ENCODE results near the gene PLN. TPM values are rescaled to one million over a fixed set of nuclear protein-coding genes. Genes with fewer than 3 reads are reported as not detected.

PLN gene
- total RNA-seq, 1 experiment from 2014 or later = not detected

DNA sequence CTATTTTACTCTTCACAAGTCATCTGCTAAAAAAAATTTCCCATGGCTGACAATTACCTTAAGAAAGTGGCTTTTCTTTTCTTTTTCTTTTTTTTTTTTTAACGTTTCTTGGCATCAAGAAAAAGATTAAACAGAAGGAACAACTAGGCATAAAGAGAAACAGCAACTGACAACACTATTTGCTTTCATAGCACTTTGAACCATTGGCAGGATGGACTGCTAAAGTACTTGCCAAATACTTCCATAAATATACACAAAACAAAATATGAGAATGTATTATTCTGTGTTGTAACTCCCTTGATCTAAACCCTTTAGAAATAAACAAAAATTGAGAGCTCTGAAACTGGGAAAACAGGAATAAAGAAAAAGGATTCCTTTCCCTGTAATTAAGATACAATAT is 20.0 kb upstream of the PLN start:
- no peak for DNase-seq
- Histone ChIP-seq H3K9me2 (replicated peaks; ENCODE audit: insufficient read depth, low read length) (no peaks in the 10 kb centered on the region), H3K4me3 (ENCODE audit: low read length) (no peak overlapping the region)

DNA sequence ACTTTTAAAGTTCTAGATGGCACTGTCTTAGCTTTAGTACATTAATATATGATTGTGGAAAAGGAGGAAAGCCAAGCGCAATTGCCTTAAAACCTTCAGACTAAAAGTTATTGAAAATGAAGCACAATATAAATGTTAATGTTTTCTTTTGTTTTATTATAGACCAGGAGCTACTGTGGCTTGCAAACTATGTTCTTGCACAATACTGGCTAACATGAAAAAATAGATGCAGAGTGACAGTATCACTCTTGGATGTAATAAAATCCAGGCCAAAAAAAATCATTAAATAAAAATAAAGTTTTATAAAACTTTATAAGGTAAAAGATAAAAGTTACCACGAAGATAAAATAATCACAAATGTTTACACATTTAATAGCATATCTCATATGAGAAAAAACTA is 18.3 kb upstream of the PLN start:
- H3K4me1 ChIP-seq (ENCODE audit: low read length) = no peaks in the 10 kb centered on the region
- H3K36me3 ChIP-seq (ENCODE audit: insufficient read depth, low read length) = no peaks in the 10 kb centered on the region
- no peak overlapping the region for H3K27ac ChIP-seq (ENCODE audit: low read length)
- no peaks in the 10 kb centered on the region for H3K79me2 ChIP-seq (ENCODE audit: low read length)
- no peak overlapping the region for H3K4me3 ChIP-seq (ENCODE audit: low read length)
- DNase-seq = no peak
- no peak overlapping the region for H3K9ac ChIP-seq (ENCODE audit: low read length)
- H3K9me3 ChIP-seq (ENCODE audit: low read length) = no peaks in the 10 kb centered on the region
- no peaks in the 10 kb centered on the region for H3K9me2 ChIP-seq (replicated peaks; ENCODE audit: insufficient read depth, low read length)
- no peak overlapping the region for H2AFZ ChIP-seq (ENCODE audit: low read length)
- H3K27me3 ChIP-seq (ENCODE audit: low read length) = no peaks in the 10 kb centered on the region
- no peak overlapping the region for H3K4me2 ChIP-seq (ENCODE audit: low read depth, low read length, poor library complexity, severe bottlenecking)
- H4K20me1 ChIP-seq (ENCODE audit: insufficient read depth, low read depth, low read length) = 0 out of 2 replicates have a peak, but pooled peaks cover 7% of the 10 kb centered on the region

More for the DNA sequence above, 20.0 kb upstream of the PLN start:
- no peaks in the 10 kb centered on the region for H3K36me3 ChIP-seq (ENCODE audit: insufficient read depth, low read length)
- H3K27ac ChIP-seq (ENCODE audit: low read length) = no peak overlapping the region
- H3K79me2 ChIP-seq (ENCODE audit: low read length) = no peaks in the 10 kb centered on the region
- no peaks in the 10 kb centered on the region for H3K9me3 ChIP-seq (ENCODE audit: low read length)
- no peaks in the 10 kb centered on the region for H3K27me3 ChIP-seq (ENCODE audit: low read length)
- H3K9ac ChIP-seq (ENCODE audit: low read length) = no peak overlapping the region
- H2AFZ ChIP-seq (ENCODE audit: low read length) = no peak overlapping the region
- H3K4me2 ChIP-seq (ENCODE audit: low read depth, low read length, poor library complexity, severe bottlenecking) = no peak overlapping the region
- no peaks in the 10 kb centered on the region for H3K4me1 ChIP-seq (ENCODE audit: low read length)
- H4K20me1 ChIP-seq (ENCODE audit: insufficient read depth, low read depth, low read length) = 0 out of 2 replicates have a peak, but pooled peaks cover 7% of the 10 kb centered on the region

DNA sequence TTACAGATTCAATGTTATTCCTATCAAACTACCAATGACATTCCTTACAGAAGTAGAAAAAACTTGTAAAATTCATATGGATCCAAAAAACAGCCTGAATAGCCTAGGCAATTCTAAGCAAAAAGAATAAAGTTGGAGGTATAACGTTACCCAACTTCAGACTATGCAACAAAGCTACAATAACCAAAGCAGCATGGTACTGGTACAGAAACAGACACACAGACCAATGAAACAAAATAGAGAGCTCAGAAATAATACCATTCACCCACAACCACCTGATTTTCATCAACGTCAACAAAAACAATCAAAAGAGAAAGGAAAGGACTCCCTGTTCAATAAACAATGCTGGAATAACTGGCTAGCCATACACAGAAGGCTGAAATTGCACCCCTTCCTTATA is 17.2 kb upstream of the PLN start:
- Histone ChIP-seq H3K4me2 (ENCODE audit: low read depth, low read length, poor library complexity, severe bottlenecking) (no peak overlapping the region), H3K4me3 (ENCODE audit: low read length) (no peak overlapping the region), H3K9me3 (ENCODE audit: low read length) (no peaks in the 10 kb centered on the region), H3K79me2 (ENCODE audit: low read length) (no peaks in the 10 kb centered on the region), H3K9me2 (replicated peaks; ENCODE audit: insufficient read depth, low read length) (no peaks in the 10 kb centered on the region), H3K4me1 (ENCODE audit: low read length) (no peaks in the 10 kb centered on the region), H4K20me1 (ENCODE audit: insufficient read depth, low read depth, low read length) (0 out of 2 replicates have a peak, but pooled peaks cover 3% of the 10 kb centered on the region), H3K36me3 (ENCODE audit: insufficient read depth, low read length) (no peaks in the 10 kb centered on the region), H3K27ac (ENCODE audit: low read length) (no peak overlapping the region), H3K27me3 (ENCODE audit: low read length) (no peaks in the 10 kb centered on the region), H3K9ac (ENCODE audit: low read length) (no peak overlapping the region), H2AFZ (ENCODE audit: low read length) (no peak overlapping the region)
- DNase-seq = no peak

DNA sequence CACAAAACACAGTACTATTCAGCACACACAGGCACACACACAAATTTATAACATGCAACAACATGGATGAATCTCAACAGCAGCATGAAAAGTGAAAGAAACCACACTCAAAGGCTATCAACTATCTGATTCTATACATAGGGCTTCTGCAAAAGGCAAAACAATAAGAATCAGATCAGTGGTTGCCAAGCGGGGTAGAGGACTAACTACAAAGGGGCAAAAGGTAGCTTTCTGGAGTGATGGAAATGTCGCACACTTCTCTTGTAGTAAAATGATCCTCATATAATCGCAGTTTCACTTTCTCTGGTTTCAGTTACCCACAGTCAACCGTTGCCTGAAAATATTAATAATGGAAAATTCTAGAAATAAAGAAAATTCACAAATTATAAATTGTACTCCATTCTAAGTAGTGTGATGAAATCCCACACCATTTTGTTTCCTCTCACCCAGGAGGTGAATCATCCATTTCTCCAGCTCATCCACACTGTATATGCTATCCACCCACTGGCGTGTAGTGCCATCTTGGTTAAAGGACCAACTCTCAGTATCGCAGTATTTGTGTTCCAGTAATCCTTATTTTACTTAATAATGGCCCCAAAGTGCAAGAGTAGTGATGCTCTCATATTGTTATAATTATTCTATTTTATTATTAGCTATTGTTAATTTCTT is 12.8 kb upstream of the PLN start:
- no peak overlapping the region for H3K4me2 ChIP-seq (ENCODE audit: low read depth, low read length, poor library complexity, severe bottlenecking)
- H3K36me3 ChIP-seq (ENCODE audit: insufficient read depth, low read length) = no peaks in the 10 kb centered on the region
- H3K27me3 ChIP-seq (ENCODE audit: low read length) = no peaks in the 10 kb centered on the region
- no peak overlapping the region for H3K9ac ChIP-seq (ENCODE audit: low read length)
- no peak overlapping the region for H3K4me3 ChIP-seq (ENCODE audit: low read length)
- DNase-seq = no peak
- no peaks in the 10 kb centered on the region for H3K79me2 ChIP-seq (ENCODE audit: low read length)
- no peaks in the 10 kb centered on the region for H3K4me1 ChIP-seq (ENCODE audit: low read length)
- no peak overlapping the region for H3K27ac ChIP-seq (ENCODE audit: low read length)
- no peaks in the 10 kb centered on the region for H4K20me1 ChIP-seq (ENCODE audit: insufficient read depth, low read depth, low read length)
- H3K9me3 ChIP-seq (ENCODE audit: low read length) = no peaks in the 10 kb centered on the region
- no peaks in the 10 kb centered on the region for H3K9me2 ChIP-seq (replicated peaks; ENCODE audit: insufficient read depth, low read length)
- no peak overlapping the region for H2AFZ ChIP-seq (ENCODE audit: low read length)

DNA sequence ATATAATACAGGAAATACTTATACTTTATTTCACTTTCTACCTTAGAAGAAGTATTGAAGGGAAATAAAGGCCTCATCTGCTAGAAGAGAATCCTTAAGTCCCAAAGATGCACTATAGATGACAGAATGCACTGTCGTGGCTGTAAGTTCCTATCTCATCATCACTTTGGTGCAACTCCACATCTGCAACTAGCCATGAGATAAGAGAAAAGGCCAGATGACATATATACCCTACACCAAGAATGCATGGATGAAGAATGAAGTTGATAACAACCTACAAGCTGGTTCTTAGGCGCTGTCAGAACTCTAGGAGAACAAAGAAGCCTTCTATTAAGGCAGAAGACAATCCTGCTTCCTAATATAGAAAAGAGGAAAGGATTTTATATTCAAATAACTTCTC is 11.6 kb upstream of the PLN start:
- H3K4me3 ChIP-seq (ENCODE audit: low read length) = no peak overlapping the region
- no peaks in the 10 kb centered on the region for H3K9me2 ChIP-seq (replicated peaks; ENCODE audit: insufficient read depth, low read length)
- no peaks in the 10 kb centered on the region for H4K20me1 ChIP-seq (ENCODE audit: insufficient read depth, low read depth, low read length)
- H3K4me1 ChIP-seq (ENCODE audit: low read length) = no peaks in the 10 kb centered on the region
- no peaks in the 10 kb centered on the region for H3K79me2 ChIP-seq (ENCODE audit: low read length)
- no peak overlapping the region for H3K4me2 ChIP-seq (ENCODE audit: low read depth, low read length, poor library complexity, severe bottlenecking)
- H3K36me3 ChIP-seq (ENCODE audit: insufficient read depth, low read length) = no peaks in the 10 kb centered on the region
- no peak overlapping the region for H3K27ac ChIP-seq (ENCODE audit: low read length)
- no peak overlapping the region for H2AFZ ChIP-seq (ENCODE audit: low read length)
- no peak for DNase-seq
- H3K9ac ChIP-seq (ENCODE audit: low read length) = no peak overlapping the region
- no peaks in the 10 kb centered on the region for H3K9me3 ChIP-seq (ENCODE audit: low read length)
- no peaks in the 10 kb centered on the region for H3K27me3 ChIP-seq (ENCODE audit: low read length)

DNA sequence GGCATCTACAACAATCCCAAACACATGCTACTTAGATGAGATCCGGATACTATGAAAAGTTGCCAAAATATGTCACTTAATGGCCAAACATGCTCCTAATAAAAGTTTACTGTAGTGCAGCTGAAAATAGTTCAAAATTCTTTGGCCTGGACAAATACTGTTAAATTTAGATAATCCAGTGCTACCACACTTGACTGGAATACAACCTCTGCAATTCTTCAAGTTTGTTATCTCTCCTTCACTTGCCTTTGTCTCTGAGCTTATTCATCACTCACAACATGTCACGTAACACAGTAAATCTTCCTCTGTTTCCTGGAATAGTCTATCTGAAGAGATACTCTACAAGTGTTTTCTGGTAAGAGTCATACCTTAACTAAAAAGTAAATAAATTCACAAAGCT is 10.5 kb upstream of the PLN start:
- no peaks in the 10 kb centered on the region for H3K9me2 ChIP-seq (replicated peaks; ENCODE audit: insufficient read depth, low read length)
- H3K9me3 ChIP-seq (ENCODE audit: low read length) = no peaks in the 10 kb centered on the region
- H4K20me1 ChIP-seq (ENCODE audit: insufficient read depth, low read depth, low read length) = no peaks in the 10 kb centered on the region
- H3K27ac ChIP-seq (ENCODE audit: low read length) = no peak overlapping the region
- H3K27me3 ChIP-seq (ENCODE audit: low read length) = no peaks in the 10 kb centered on the region
- H3K4me1 ChIP-seq (ENCODE audit: low read length) = no peaks in the 10 kb centered on the region
- H3K4me2 ChIP-seq (ENCODE audit: low read depth, low read length, poor library complexity, severe bottlenecking) = no peak overlapping the region
- no peak overlapping the region for H3K4me3 ChIP-seq (ENCODE audit: low read length)
- no peak overlapping the region for H2AFZ ChIP-seq (ENCODE audit: low read length)
- no peak for DNase-seq
- H3K79me2 ChIP-seq (ENCODE audit: low read length) = no peaks in the 10 kb centered on the region
- H3K36me3 ChIP-seq (ENCODE audit: insufficient read depth, low read length) = no peaks in the 10 kb centered on the region
- H3K9ac ChIP-seq (ENCODE audit: low read length) = no peak overlapping the region

DNA sequence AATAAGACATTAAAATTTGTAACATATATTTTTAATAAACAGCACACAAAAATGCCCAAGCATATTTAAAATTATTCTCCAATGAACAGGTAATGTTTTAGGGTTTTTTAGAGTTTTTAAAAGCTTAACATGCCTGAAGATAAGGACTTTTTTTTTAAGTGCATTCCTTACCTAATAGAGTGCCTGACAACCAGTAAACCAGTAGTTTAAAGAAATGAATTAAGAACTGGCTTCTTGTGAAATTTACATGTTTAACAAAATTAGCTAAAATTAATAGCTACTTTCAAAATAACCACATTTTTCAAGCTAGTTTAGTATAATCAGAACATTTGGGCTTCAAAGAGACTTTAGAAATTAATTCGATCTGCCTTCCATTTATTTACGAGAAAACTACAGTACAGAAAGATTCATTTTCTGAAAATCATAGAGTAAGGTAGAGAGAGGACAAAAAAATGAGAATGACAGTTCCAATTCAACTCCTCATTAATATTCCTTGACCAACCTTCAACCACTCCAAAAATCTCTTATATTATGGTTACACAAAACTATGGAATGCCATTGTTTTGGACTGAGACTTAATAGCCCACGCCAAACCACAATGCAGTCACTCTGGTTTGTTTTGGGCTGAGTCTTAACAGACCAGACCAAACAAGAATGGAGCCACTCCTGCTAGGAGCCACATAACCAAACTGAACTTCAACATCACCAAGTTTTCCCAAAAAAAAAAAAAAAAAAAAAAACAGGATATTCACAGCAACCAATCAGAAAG is 5.7 kb upstream of the PLN start:
- Histone ChIP-seq H3K9ac (ENCODE audit: low read length) (no peak overlapping the region), H3K9me3 (ENCODE audit: low read length) (no peaks in the 10 kb centered on the region), H3K27ac (ENCODE audit: low read length) (no peak overlapping the region), H3K27me3 (ENCODE audit: low read length) (no peaks in the 10 kb centered on the region), H3K9me2 (replicated peaks; ENCODE audit: insufficient read depth, low read length) (no peaks in the 10 kb centered on the region), H2AFZ (ENCODE audit: low read length) (no peak overlapping the region), H3K4me3 (ENCODE audit: low read length) (no peak overlapping the region), H3K36me3 (ENCODE audit: insufficient read depth, low read length) (no peaks in the 10 kb centered on the region), H4K20me1 (ENCODE audit: insufficient read depth, low read depth, low read length) (no peaks in the 10 kb centered on the region), H3K4me2 (ENCODE audit: low read depth, low read length, poor library complexity, severe bottlenecking) (no peak overlapping the region), H3K4me1 (ENCODE audit: low read length) (no peaks in the 10 kb centered on the region), H3K79me2 (ENCODE audit: low read length) (no peaks in the 10 kb centered on the region)
- DNase-seq = no peak

DNA sequence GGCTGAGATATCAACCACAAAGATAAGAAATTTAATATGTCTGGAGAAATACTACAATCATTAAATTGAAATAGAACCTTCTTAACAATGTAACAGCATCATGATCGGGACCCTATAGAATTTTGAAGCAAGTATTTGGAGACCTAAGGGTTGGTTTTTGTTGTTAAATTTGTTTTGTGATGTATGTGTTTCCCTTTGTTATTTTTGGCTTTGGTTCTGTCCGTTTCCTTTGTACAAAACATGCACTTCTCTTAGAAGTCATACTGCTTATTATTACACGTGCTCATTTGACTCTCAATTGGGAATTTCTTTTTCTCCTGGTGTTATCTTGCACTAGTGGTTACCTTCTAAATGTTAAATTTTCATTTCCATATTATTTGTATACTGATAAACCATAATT is 4.0 kb upstream of the PLN start:
- H3K4me2 ChIP-seq (ENCODE audit: low read depth, low read length, poor library complexity, severe bottlenecking) = no peak overlapping the region
- no peak overlapping the region for H2AFZ ChIP-seq (ENCODE audit: low read length)
- no peak overlapping the region for H3K27ac ChIP-seq (ENCODE audit: low read length)
- H3K9me2 ChIP-seq (replicated peaks; ENCODE audit: insufficient read depth, low read length) = no peaks in the 10 kb centered on the region
- H3K4me3 ChIP-seq (ENCODE audit: low read length) = no peak overlapping the region
- no peaks in the 10 kb centered on the region for H3K36me3 ChIP-seq (ENCODE audit: insufficient read depth, low read length)
- no peaks in the 10 kb centered on the region for H3K27me3 ChIP-seq (ENCODE audit: low read length)
- no peak for DNase-seq
- no peaks in the 10 kb centered on the region for H3K79me2 ChIP-seq (ENCODE audit: low read length)
- no peaks in the 10 kb centered on the region for H4K20me1 ChIP-seq (ENCODE audit: insufficient read depth, low read depth, low read length)
- H3K4me1 ChIP-seq (ENCODE audit: low read length) = no peaks in the 10 kb centered on the region
- H3K9me3 ChIP-seq (ENCODE audit: low read length) = no peaks in the 10 kb centered on the region
- no peak overlapping the region for H3K9ac ChIP-seq (ENCODE audit: low read length)

Data from Karpas-422 (cell line).